RWPE2 (cell line): Measurements from ENCODE around the gene NCAM1.

Experiments
- ATAC-seq: fragments of 200-7000 bp; cut with Tn5 transposase; 3 replicates; pipeline ENCODE4 v1.9.1; 2021; ENCODE audit warnings: low read depth
- DNase-seq: peaks from one replicate; pipeline ENCODE4 v3.0.0-alpha.2; 2020; ENCODE audit warnings: low spot score
- H3K27ac ChIP-seq: fragments of 450-650 bp; 2 replicates; pipeline ENCODE4 v1.5.1; 2017; ENCODE audit warnings: mild to moderate bottlenecking; ENCODE audit not compliant: poor library complexity, severe bottlenecking
- H3K27me3 ChIP-seq: fragments of 250-450 bp; sonication (Bioruptor Pico); 2 replicates; pipeline ENCODE4 v1.5.1; 2021; ENCODE audit warnings: mild to moderate bottlenecking, moderate library complexity; ENCODE audit not compliant: insufficient read depth, poor library complexity, severe bottlenecking
- H3K36me3 ChIP-seq: fragments of 250-450 bp; sonication (Bioruptor Pico); 2 replicates; pipeline ENCODE4 v1.5.1; 2020; ENCODE audit warnings: low read depth, mild to moderate bottlenecking, moderate library complexity
- H3K4me1 ChIP-seq: fragments of 250-450 bp; sonication (Bioruptor Pico); 2 replicates; pipeline ENCODE4 v1.5.1; 2021; ENCODE audit warnings: mild to moderate bottlenecking, moderate library complexity; ENCODE audit not compliant: insufficient read depth, poor library complexity, severe bottlenecking
- H3K4me3 ChIP-seq: fragments of 250-450 bp; sonication (Bioruptor Pico); 2 replicates; pipeline ENCODE4 v1.5.1; 2021; ENCODE audit warnings: mild to moderate bottlenecking, moderate library complexity; ENCODE audit not compliant: severe bottlenecking
- H3K9me3 ChIP-seq: fragments of 250-450 bp; sonication (Bioruptor Pico); 2 replicates; pipeline ENCODE4 v1.5.1; 2021; ENCODE audit warnings: mild to moderate bottlenecking, moderate library complexity; ENCODE audit not compliant: severe bottlenecking
- CTCF ChIP-seq: fragments of 450-650 bp; IDR thresholded peaks from one replicate; pipeline ENCODE4 v1.5.1; 2017; ENCODE audit warnings: mild to moderate bottlenecking, moderate library complexity; ENCODE audit not compliant: poor library complexity, severe bottlenecking

NCAM1 gene

GRCh38 chr11:113129261-113129992 is 168.2 kb downstream of the NCAM1 start:
- Histone ChIP-seq H3K27ac (no peak overlapping the region), H3K9me3 (no peaks in the 10 kb centered on the region), H3K4me3 (no peak overlapping the region), H3K27me3 (no peaks in the 10 kb centered on the region), H3K4me1 (no peaks in the 10 kb centered on the region), H3K36me3 (no peaks in the 10 kb centered on the region)
- DNase-seq: no peak
- no peak for TF ChIP-seq CTCF
- no peak for ATAC-seq

GRCh38 chr11:113131036-113131775 is 170.0 kb downstream of the NCAM1 start:
- ATAC-seq (no peak), DNase-seq (no peak)
- no peaks in the 10 kb centered on the region for H3K27me3 ChIP-seq
- no peak overlapping the region for H3K4me3 ChIP-seq
- H3K9me3 ChIP-seq: no peaks in the 10 kb centered on the region
- H3K36me3 ChIP-seq: no peaks in the 10 kb centered on the region
- no peak for TF ChIP-seq CTCF
- no peaks in the 10 kb centered on the region for H3K4me1 ChIP-seq
- H3K27ac ChIP-seq: no peak overlapping the region

GRCh38 chr11:113133071-113133470 is 171.9 kb downstream of the NCAM1 start:
- H3K4me3 ChIP-seq: no peak overlapping the region
- TF ChIP-seq CTCF: no peak
- H3K36me3 ChIP-seq: no peaks in the 10 kb centered on the region
- peaks cover 8% of the 10 kb centered on the region for H3K27me3 ChIP-seq
- ATAC-seq (no peak), DNase-seq (no peak)
- no peaks in the 10 kb centered on the region for H3K4me1 ChIP-seq
- no peaks in the 10 kb centered on the region for H3K9me3 ChIP-seq
- H3K27ac ChIP-seq: no peak overlapping the region

- Histone ChIP-seq H3K4me3 (no peak overlapping the region), H3K4me1 (no peaks in the 10 kb centered on the region), H3K27me3 (peaks cover 8% of the 10 kb centered on the region), H3K9me3 (no peaks in the 10 kb centered on the region), H3K27ac (no peak overlapping the region), H3K36me3 (no peaks in the 10 kb centered on the region)
- ATAC-seq (no peak), DNase-seq (no peak)
- TF ChIP-seq CTCF: no peak
Observed at GRCh38 chr11:113134626-113135025, 173.4 kb downstream of the NCAM1 start.
